Cardiac muscle cell (in vitro differentiated cells and primary cell): ENCODE measurements around the gene GSK3B. TPM values are rescaled to one million over a fixed set of nuclear protein-coding genes. Genes with fewer than 3 reads are reported as not detected.

Experiments
- DNase-seq, 2 donors: peaks; one replicate each; pipeline versions ENCODE4 v3.0.0 to v3.0.0-alpha.2; 2010 to 2017; ENCODE audit warnings: low read depth in 1 of 2, low spot score in 1 of 2
- H3K27ac ChIP-seq: fragments of 200-600 bp; sonication (generic); 2 replicates; pipeline ENCODE4 v1.5.1; 2016
- H3K27me3 ChIP-seq: fragments of 200-600 bp; sonication (generic); 2 replicates; pipeline ENCODE4 v1.6.0; 2016; ENCODE audit warnings: control low read depth
- H3K36me3 ChIP-seq: fragments of 200-600 bp; sonication (generic); 2 replicates; pipeline ENCODE4 v1.5.1; 2016; ENCODE audit warnings: control low read depth
- H3K4me1 ChIP-seq: fragments of 200-600 bp; sonication (generic); 2 replicates; pipeline ENCODE4 v1.8.1; 2017; ENCODE audit warnings: low read depth, mild to moderate bottlenecking, mixed run types
- H3K4me3 ChIP-seq: fragments of 200-600 bp; sonication (generic); 2 replicates; pipeline ENCODE4 v1.5.1; 2016; ENCODE audit warnings: mild to moderate bottlenecking
- H3K9me3 ChIP-seq: fragments of 200-600 bp; sonication (generic); 2 replicates; pipeline ENCODE4 v1.5.1; 2017; ENCODE audit warnings: low read depth, mild to moderate bottlenecking, control low read depth
- polyA plus RNA-seq: library from polyadenylated mRNA; unstranded; fragments of >200 nt; fragmentation: Nextera tagmentation; extraction: Ambion mirVana; gene quantifications from 2 replicates; pipeline ENCODE4 v1.2.1, GENCODE V29; 2016
- total RNA-seq: library from RNA; depleted of rRNA; stranded (reverse); fragments of >200 nt; gene quantifications from 2 replicates; pipeline ENCODE4 v1.2.3, GENCODE V29; 2016
- TF ChIP-seq, protein P1 (sequence below): IDR thresholded peaks from 2 replicates; pipeline ENCODE4 v1.5.1; 2012; ENCODE audit warnings: low read depth, mild to moderate bottlenecking, low read length

GSK3B gene
- total and polyA plus RNA-seq, 2 experiments from 2014 or later: 20.4 to 48.3 TPM

DNA sequence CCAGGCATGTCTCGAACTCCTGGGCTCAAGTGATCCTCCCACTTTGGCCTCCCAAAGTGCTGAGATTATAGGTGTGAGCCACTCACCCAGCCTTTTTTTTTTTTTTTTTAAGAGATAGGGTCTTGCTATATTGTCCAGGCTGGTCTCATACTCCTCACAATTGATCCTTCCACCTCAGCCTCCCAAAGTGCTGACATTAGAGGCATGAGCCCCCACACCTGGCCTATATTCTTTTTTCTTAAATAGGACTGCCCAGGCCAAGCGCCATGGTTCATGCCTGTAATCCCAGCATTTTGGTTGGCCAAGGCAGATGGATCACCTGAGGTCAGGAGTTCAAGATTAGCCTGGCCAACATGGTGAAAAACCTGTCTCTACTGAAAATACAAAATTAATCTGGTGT lies 299.8 kb downstream of the GSK3B start:
- Histone ChIP-seq H3K9me3 (no peaks in the 10 kb centered on the region), H3K4me1 (peaks cover 6% of the 10 kb centered on the region), H3K27me3 (no peaks in the 10 kb centered on the region), H3K36me3 (no peaks in the 10 kb centered on the region), H3K4me3 (no peak overlapping the region), H3K27ac (no peak overlapping the region)
- TF ChIP-seq, protein P1, sequence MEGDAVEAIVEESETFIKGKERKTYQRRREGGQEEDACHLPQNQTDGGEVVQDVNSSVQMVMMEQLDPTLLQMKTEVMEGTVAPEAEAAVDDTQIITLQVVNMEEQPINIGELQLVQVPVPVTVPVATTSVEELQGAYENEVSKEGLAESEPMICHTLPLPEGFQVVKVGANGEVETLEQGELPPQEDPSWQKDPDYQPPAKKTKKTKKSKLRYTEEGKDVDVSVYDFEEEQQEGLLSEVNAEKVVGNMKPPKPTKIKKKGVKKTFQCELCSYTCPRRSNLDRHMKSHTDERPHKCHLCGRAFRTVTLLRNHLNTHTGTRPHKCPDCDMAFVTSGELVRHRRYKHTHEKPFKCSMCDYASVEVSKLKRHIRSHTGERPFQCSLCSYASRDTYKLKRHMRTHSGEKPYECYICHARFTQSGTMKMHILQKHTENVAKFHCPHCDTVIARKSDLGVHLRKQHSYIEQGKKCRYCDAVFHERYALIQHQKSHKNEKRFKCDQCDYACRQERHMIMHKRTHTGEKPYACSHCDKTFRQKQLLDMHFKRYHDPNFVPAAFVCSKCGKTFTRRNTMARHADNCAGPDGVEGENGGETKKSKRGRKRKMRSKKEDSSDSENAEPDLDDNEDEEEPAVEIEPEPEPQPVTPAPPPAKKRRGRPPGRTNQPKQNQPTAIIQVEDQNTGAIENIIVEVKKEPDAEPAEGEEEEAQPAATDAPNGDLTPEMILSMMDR: no peak
- no peak for DNase-seq

DNA sequence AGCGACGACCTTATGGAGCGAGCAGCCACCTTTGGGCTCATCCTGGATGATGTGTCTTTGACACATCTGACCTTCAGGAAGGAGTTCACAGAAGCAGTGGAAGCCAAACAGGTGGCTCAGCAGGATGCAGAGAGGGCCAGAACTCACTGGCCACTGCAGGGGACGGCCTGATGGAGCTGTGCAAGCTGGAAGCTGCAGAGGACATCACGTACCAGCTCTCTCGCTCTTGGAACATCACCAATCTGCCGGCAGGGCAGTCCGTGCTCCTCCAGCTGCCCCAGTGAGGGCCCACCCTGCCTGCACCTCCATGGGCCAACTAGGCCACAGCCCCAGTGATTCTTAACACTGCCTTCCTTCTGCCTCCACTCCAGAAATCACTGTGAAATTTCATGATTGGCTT lies 302.0 kb downstream of the GSK3B start:
- no peaks in the 10 kb centered on the region for H3K9me3 ChIP-seq
- no peak overlapping the region for H3K4me3 ChIP-seq
- H3K36me3 ChIP-seq: no peaks in the 10 kb centered on the region
- TF ChIP-seq, protein P1: no peak
- no peaks in the 10 kb centered on the region for H3K27me3 ChIP-seq
- H3K4me1 ChIP-seq: peaks cover 6% of the 10 kb centered on the region
- no peak overlapping the region for H3K27ac ChIP-seq
- DNase-seq: no peak

DNA sequence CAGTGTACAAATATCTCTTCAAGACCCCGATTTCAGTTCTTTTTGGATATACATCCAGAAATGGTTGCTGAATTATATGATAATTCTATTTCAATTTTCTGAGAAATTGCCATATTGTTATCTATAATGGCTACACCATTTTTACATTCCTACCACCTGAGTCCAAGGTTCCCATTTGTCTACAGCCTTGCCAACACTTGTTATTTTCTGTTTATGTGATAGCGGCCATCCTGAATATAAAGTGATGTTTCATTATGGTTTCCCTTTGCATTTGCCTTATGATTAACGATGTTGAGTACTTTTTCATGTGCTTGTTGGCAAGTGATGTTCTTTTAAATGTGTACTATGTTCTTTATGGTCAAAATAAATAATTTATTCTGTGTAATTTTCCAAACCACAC lies 303.9 kb downstream of the GSK3B start:
- peaks cover 4% of the 10 kb centered on the region for H3K4me1 ChIP-seq
- H3K36me3 ChIP-seq: no peaks in the 10 kb centered on the region
- H3K27me3 ChIP-seq: no peaks in the 10 kb centered on the region
- H3K9me3 ChIP-seq: no peaks in the 10 kb centered on the region
- no peak overlapping the region for H3K27ac ChIP-seq
- TF ChIP-seq, protein P1: no peak
- no peak for DNase-seq
- no peak overlapping the region for H3K4me3 ChIP-seq

DNA sequence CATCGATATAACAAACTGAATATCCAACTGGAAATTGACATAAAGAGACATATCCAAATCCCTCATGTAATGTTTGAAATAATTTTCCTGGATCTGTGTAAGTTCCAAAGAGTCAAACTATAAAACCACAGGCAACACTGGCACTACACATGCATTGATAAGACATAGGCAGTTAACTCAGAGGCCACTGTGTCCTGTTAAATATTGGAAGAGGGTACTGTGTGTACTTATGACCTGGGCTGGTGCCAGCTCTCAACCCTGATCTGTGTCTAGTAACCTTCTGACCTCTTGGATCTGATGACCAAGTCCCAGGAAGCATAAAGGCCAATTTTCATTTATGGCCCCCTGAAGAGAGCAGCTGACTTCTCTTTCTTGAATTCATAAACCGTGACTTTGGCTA lies 307.8 kb downstream of the GSK3B start:
- no peaks in the 10 kb centered on the region for H3K9me3 ChIP-seq
- no peak for DNase-seq
- no peak overlapping the region for H3K27ac ChIP-seq
- no peak overlapping the region for H3K4me3 ChIP-seq
- no peaks in the 10 kb centered on the region for H3K4me1 ChIP-seq
- TF ChIP-seq, protein P1: no peak
- H3K36me3 ChIP-seq: no peaks in the 10 kb centered on the region
- no peaks in the 10 kb centered on the region for H3K27me3 ChIP-seq

GRCh38 chr3:119783883-119784282 lies 310.4 kb downstream of the GSK3B start:
- no peaks in the 10 kb centered on the region for H3K36me3 ChIP-seq
- H3K27me3 ChIP-seq: no peaks in the 10 kb centered on the region
- H3K4me3 ChIP-seq: no peak overlapping the region
- H3K27ac ChIP-seq: no peak overlapping the region
- H3K4me1 ChIP-seq: no peaks in the 10 kb centered on the region
- DNase-seq: peak in 1 of 2 donors; percentile 34
- H3K9me3 ChIP-seq: no peaks in the 10 kb centered on the region
- TF ChIP-seq, protein P1: no peak

DNA sequence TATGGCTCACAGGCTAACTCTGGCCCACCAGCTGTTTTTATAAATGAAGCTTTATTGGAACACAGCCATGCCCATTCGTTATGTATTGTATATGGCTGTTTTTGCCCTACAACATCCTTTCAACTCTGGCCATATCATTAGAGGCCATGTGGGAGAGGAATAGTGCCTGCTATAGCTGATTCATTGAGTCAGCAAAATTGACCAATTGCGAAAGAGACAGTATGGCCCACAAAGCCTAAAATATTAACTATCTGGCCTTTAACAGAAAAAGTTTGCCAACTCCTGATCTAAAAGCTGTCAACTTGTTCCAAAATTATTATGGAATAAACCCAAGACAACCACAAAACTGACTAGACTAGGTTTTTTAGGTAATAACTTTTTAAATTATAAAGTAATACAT lies 311.0 kb downstream of the GSK3B start:
- peak in 1 of 2 donors; percentile 5 for DNase-seq
- Histone ChIP-seq H3K27ac (no peak overlapping the region), H3K4me1 (no peaks in the 10 kb centered on the region), H3K9me3 (no peaks in the 10 kb centered on the region), H3K4me3 (no peak overlapping the region), H3K27me3 (no peaks in the 10 kb centered on the region), H3K36me3 (no peaks in the 10 kb centered on the region)
- TF ChIP-seq, protein P1: no peak
